Cardiac fibroblast (primary cell): ENCODE data around the gene ANP32A.
A peak's percentile ranks its signal among the peaks of the same experiment; 100 is the strongest.

Source experiments
- DNase-seq, 2 donors: peaks; one replicate each; pipeline versions ENCODE4 v3.0.0 to v3.0.0-alpha.2; 2010; ENCODE audit warnings: low read depth in 2 of 2
- H3K4me3 ChIP-seq, 2 donors: replicated peaks in 1 of 2; 1 replicate in 1 of 2; 2 replicates in 1 of 2; pipeline ENCODE4 v1.5.1; 2011; ENCODE audit warnings: low read depth in 2 of 2, low read length in 2 of 2, mild to moderate bottlenecking in 2 of 2, moderate library complexity in 1 of 2
- TF ChIP-seq, protein P1 (sequence below): IDR thresholded peaks from one replicate; pipeline ENCODE4 v1.5.1; 2011; ENCODE audit warnings: low read depth, mild to moderate bottlenecking, low read length, inconsistent platforms

The ANP32A gene

DNA sequence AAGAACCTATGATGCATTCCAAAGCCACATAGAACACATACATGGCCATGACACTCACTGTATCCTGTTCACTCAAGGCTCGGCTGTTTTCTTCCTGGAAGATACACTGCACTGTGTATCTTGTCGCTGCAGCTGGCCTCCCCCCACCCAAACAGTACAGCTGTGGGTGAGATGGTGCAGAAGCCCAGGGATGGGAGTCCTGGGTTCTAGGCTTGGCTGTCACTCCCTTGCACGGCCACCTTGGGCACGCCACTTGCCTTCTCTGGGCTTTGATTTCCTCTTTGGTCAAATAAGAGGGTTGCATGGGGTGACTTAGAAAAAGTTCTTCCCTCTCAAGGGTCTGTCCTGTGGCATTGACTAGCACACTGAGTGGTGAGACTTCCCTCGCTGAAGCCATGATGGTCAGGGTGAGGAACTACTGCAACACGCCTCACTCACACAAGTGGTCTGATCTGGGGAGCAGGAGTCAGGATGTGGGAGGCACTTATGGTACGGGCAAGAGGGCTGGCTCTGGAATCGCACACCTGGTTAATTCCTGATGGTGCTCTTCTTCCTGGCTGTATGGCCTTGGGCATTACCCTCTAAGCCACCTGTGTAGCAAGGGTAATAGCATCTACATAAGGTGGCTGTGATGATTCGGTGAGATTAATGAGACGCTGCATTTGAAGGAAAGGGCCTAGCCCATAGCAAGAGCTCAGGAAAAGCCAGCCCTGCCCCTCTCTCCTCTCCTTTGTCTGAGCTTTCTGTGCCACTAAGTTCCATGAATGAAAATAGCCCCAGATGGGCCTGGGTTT is 44.0 kb downstream of the ANP32A start:
- no peak for DNase-seq
- TF ChIP-seq, protein P1, sequence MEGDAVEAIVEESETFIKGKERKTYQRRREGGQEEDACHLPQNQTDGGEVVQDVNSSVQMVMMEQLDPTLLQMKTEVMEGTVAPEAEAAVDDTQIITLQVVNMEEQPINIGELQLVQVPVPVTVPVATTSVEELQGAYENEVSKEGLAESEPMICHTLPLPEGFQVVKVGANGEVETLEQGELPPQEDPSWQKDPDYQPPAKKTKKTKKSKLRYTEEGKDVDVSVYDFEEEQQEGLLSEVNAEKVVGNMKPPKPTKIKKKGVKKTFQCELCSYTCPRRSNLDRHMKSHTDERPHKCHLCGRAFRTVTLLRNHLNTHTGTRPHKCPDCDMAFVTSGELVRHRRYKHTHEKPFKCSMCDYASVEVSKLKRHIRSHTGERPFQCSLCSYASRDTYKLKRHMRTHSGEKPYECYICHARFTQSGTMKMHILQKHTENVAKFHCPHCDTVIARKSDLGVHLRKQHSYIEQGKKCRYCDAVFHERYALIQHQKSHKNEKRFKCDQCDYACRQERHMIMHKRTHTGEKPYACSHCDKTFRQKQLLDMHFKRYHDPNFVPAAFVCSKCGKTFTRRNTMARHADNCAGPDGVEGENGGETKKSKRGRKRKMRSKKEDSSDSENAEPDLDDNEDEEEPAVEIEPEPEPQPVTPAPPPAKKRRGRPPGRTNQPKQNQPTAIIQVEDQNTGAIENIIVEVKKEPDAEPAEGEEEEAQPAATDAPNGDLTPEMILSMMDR, result no peak
- H3K4me3 ChIP-seq, result no peak overlapping the region

DNA sequence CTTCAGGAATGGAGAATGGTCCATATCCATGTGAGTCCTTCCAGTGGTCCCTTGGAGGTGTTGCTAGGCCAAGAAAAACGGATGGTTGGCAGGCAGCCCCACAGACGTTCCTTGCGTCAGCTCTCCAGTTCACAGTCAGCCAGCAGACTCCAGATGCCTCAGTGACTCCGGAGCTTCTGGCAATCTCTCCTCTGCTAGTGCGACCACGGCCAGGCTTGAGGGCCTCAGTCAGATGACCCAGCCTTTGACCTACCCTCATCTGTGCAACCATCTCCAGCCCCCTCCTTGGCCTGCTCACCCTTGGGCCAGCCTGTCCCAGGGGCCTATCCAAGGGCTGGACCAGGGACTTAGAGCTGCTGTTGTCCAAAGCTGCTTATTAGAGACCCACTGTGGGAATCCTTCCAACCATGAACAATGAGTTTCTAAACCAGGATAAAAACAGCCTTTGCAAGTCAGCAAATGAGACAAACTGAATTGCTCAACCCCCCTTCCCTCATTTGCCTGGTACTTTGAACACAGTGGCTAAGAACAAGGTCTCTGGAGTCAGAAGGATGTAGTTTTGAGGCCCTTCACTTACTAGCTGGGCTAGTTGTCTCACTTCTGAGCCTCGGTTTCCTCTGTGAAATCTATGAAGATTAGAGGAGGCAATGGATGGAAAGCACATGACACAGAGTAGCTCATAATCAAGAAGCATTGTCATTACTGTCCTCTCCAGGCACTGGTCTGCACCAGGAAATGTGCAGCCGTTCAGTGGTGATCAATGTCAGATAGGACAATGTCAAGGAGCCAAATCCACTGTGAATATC is 44.8 kb downstream of the ANP32A start:
- TF ChIP-seq, protein P1, result no peak
- peak; percentile 59 to 87 for DNase-seq
- H3K4me3 ChIP-seq, result no peak overlapping the region

DNA sequence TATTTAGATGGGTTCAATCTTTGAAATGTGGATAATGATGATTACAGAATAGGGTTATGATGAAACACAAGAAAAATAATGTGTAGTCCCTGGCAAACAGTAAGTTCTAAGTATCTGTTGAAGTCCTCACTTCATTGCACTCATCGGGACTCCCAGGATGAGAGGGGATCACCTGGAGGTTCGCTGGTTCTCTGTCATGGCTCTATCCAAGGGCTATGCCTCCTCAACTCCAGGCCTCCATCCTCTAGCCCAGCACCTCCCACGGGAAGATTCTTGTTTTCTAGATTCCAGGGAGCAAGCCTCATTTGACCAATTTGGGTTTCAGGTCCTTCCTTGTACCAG is 45.5 kb downstream of the ANP32A start:
- DNase-seq, result no peak
- H3K4me3 ChIP-seq, result no peak overlapping the region
- TF ChIP-seq, protein P1, result no peak

DNA sequence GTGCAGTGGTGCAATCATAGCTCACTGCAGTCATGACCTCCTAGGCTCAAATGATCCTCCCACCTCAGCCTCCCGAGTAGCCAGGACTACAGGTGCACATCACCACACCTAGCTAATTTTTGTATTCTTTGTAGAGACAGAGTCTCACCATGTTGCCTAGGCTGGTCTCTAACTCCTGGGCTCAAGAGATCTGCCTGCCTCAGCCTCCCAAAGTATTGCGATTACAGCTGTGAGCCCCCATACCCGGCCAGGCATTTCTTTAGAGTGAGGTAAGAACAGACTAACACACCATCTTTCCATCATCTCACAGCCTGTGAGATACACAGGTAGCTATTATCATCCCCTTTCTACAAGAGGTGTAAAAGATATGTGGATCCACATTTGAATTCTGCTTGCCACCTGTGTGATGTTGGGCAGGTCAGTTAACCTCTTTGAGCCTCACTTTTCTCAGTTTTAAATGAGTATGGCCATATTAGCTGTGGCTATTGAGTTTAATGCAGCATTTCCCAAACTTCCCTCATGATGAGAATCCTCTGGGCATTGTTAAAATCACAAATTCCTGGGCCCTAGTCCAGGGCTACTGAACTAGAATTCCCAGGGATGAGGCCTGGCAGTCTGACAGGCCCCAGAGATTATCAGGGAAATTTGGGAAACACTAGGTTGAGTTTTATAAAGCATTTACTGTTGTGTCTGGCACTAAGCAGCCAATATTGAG is 46.0 kb downstream of the ANP32A start:
- TF ChIP-seq, protein P1, result no peak
- no peak overlapping the region for H3K4me3 ChIP-seq
- DNase-seq, result peak in 1 of 2 donors; percentile 67

DNA sequence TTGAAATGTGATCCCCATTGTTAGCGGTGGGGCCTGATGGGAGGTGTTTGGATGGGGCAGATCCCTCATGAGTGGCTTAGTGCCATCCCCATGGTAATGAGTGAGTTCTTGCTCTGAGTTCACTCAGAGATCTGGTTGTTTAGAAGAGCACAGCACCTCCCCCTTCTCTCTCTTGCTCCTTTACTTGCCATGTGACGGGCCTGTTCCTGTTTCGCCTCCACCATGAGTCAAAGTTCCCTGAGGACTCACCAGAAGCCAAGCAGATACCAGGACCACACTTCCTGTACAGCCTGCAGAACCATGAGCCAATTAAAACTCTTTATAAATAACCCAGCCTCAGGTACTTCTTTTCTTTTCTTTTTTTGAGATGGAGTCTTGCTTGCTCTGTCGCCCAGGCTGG is 46.6 kb downstream of the ANP32A start:
- H3K4me3 ChIP-seq, result no peak overlapping the region
- TF ChIP-seq, protein P1, result no peak
- peak in 1 of 2 donors; percentile 15 for DNase-seq

DNA sequence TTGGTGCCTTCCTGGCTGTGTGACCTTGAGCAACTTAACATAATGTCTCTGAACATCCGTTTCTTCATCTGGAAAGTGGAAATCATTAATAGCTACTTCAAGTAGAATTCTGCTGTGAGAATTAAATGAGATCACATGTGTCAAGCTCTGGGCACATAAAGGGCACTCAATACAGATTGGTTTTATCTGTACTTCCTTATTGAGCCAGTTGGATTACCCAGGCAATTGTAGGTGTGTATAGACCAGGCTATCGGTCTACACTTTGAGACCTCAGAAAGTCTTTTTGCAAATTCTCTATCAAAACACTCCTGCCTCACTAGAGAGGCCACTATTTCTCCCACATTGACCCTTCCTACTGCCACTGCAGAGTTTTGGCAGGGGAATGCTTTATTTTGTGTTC is 47.7 kb downstream of the ANP32A start:
- DNase-seq, result no peak
- TF ChIP-seq, protein P1, result no peak

More for the DNA sequence above, 47.7 kb downstream of the ANP32A start:
- H3K4me3 ChIP-seq, result no peak overlapping the region
